HG03103 (cell line): ENCODE measurements around the gene EML4.
A peak's percentile ranks its signal among the peaks of the same experiment; 100 is the strongest.
"Not testable (repeated sequence)": the region's sequence is repeated elsewhere in the genome, so short reads cannot be mapped to it uniquely, and the experiment has no call there.

Experiments used
- ATAC-seq: cut with Tn5 transposase; IDR thresholded peaks from one replicate; pipeline ENCODE4 v1.9.1; 2021; ENCODE audit warnings: low read depth; ENCODE audit not compliant: unreplicated experiment

The EML4 gene, protein sequence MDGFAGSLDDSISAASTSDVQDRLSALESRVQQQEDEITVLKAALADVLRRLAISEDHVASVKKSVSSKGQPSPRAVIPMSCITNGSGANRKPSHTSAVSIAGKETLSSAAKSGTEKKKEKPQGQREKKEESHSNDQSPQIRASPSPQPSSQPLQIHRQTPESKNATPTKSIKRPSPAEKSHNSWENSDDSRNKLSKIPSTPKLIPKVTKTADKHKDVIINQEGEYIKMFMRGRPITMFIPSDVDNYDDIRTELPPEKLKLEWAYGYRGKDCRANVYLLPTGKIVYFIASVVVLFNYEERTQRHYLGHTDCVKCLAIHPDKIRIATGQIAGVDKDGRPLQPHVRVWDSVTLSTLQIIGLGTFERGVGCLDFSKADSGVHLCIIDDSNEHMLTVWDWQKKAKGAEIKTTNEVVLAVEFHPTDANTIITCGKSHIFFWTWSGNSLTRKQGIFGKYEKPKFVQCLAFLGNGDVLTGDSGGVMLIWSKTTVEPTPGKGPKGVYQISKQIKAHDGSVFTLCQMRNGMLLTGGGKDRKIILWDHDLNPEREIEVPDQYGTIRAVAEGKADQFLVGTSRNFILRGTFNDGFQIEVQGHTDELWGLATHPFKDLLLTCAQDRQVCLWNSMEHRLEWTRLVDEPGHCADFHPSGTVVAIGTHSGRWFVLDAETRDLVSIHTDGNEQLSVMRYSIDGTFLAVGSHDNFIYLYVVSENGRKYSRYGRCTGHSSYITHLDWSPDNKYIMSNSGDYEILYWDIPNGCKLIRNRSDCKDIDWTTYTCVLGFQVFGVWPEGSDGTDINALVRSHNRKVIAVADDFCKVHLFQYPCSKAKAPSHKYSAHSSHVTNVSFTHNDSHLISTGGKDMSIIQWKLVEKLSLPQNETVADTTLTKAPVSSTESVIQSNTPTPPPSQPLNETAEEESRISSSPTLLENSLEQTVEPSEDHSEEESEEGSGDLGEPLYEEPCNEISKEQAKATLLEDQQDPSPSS

DNA sequence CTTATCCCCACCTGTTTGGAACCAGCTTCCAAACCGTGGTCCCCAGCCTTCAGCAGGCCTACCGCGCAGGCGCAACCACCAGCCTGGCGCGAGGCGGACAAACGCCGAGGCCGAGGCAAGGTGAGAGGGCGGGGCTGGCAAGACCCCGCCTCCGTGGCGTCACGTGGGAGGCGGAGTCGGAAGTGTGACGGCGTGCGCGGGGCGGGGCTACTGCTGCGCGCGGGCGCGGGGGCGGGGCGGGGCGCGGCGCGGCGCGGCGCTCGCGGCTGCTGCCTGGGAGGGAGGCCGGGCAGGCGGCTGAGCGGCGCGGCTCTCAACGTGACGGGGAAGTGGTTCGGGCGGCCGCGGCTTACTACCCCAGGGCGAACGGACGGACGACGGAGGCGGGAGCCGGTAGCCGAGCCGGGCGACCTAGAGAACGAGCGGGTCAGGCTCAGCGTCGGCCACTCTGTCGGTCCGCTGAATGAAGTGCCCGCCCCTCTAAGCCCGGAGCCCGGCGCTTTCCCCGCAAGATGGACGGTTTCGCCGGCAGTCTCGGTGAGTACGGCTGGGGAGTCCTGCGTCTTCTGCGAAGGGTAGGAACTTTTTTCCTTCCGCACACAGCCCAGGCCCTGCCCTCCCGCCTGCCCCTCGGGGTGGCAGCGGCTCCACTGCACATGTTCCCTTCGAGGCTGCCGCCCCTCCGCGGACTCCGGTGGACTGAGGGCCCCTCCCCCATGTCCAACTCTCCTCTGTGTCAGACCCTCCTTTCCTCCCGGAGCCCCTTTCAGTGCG lies at the start of gene EML4:
EML4 (plus strand) TSS at position 254 of the 774 bp plus-strand sequence; CDS start at position 513, 259 bp downstream.
- ATAC-seq, result peak; percentile 79

DNA sequence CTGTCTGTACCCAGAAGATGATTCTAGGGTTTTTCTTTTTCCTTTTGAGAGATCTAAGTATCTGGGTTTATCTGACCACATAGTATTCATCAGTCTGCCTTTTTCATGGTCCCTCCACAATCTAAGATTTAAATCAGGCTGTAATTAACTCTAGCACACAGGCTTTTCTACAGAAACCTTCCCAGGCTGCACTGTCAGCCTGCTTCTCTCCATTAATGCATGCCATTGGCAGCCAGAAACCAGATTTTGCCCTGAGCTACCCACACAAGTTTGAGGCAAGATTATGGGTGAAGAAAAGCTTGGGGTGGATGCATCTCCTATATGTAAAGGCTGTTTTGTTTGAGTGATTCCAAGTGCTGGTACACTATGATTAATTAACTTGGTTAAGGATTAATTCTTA lies 45.7 kb upstream of the EML4 start:
- no peak for ATAC-seq

DNA sequence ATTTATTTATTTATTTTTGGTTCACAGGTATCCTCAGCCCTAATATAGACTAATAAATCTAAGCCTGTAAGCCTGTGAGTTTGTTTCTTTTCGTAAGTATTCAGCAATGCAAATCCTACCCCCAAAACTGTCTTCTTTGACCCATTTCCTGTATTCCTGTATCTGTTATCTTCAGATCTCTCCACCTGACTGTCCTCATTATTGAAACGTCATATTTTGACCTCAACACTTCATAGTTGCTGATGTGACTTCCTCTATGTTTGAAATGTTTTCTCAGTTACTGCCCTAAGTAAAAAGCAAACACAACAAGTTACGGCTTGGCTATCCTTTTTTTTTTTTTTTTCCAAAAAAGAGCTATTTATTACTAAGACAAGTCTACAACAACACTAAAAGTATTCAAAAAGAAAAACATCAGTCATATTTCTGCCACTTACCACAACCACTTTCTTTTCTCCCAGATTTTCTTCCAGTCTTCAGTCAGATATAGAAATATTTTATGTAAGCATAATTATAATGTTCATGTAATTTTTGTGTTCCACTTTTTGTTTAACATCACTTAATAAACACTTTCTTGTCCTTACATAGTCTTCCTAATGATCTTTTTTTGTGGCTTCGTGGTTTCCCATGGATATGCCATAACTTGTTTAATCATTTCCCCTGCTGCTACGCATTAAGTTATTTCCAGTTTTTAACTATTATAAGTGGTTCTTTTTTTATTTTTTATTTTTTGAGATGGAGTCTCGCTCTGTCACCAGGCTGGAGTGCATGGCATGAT lies 45.0 kb upstream of the EML4 start:
- peak; percentile 55 for ATAC-seq

DNA sequence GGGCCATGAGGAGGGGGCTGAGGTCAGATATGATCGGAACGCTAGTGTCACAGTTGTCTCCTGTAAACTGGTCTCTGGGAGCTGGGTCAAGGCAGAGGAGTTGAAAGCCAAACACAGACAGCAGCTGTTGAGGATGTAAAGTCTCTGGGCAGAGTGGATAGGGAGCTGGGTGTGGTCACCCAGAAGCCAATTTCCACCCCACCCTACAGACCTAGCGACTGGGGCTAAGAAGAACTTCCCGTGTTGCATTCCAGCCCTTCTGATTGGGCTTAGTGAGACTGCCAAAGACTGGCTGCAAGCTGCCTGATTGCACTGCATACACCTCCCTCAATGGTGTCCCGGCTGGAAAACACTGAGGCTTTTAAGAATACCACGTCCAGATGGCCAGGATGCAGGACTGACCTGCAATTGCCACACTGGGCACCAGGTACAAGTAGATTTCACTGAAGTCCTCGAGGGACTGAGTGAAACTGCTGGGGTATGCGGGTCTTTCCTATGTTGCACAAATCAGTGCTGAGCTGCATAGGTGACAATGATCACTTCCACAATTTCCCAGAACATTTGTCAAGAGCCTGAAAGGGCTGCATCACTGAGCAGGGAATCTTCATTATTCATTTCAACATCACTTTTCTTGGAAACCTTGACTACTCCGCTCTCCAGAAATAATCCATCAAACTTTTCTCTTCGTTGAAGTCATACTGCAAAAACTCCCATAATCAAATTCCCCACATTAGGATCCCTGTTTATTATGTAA lies 43.1 kb upstream of the EML4 start:
- ATAC-seq, result no peak

DNA sequence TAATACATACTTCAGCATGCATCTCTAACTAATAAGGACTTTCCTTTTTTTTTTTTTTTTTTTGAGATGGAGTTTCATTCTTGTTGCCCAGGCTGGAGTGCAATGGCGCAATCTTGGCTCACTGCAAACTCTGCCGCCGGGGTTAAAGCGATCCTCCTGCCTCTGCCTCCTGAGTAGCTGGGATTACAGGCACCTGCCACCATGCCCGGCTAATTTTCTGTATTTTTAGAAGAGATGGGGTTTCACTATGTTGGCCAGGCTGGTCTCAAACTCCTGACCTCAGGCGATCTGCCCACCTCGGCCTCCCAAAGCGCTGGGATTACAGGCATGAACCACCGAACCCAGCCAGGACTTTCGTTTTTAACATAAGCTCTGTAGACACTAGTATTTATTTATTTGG lies 42.3 kb upstream of the EML4 start:
- ATAC-seq, result not testable (repeated sequence)

- ATAC-seq, result peak; percentile 65
Measured at GRCh38 chr2:42127425-42128424, 41.4 kb upstream of the EML4 start.

- ATAC-seq, result no peak
Measured at GRCh38 chr2:42128721-42129486, 40.2 kb upstream of the EML4 start.

DNA sequence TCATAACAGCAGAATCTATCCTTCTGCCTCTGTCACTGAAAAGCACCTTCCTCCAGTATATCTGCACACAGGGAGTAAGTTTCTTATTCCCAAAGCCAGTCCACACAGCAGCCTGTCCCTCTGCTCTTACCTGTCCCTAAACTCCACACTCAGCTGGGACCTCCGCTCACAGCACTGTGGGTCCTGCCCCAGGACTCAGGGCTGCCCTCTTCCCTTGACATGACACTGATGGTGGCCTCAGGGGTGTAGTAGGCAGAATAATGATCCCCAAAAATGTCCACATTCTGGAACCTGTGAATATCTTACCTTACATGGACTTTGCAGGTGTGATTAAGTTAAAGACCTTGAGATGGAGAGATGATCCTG lies 39.7 kb upstream of the EML4 start:
- ATAC-seq, result no peak

- ATAC-seq, result no peak
Measured at GRCh38 chr2:42129947-42130346, 39.2 kb upstream of the EML4 start.

- not testable (repeated sequence) for ATAC-seq
Measured at GRCh38 chr2:42130858-42131257, 38.3 kb upstream of the EML4 start.

- ATAC-seq, result peak; percentile 4
Measured at GRCh38 chr2:42132191-42132965, 36.8 kb upstream of the EML4 start.

GRCh38 chr2:42132966-42133641 lies 36.0 kb upstream of the EML4 start:
- peak; percentile 87 for ATAC-seq

DNA sequence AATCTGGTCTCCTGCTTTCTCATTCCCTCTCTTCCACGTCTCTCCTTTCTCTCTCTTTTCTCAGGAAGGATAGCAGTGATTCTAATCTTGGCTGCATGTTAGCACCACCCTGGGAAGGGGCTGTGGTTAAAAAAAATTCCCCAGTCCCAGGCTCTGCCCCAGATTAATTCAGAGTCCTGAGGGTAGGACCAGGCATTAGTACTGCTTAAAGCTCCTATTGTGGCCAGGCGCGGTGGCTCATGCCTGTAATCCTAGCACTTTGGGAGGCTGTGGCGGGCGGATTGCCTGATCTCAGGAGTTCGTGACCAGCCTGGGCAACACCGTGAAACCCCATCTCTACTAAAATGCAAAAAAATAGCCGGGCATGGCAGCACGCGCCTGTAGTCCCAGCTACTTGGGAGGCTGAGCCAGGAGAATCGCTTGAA lies 35.4 kb upstream of the EML4 start:
- ATAC-seq, result no peak

- not testable (repeated sequence) for ATAC-seq
Measured at GRCh38 chr2:42134401-42134932, 34.7 kb upstream of the EML4 start.
